Measurements from ENCODE around the gene RTN1.

RTN1 gene

GRCh38 chr14:59638885-59639284 lies 231.7 kb downstream of the RTN1 start:
- no peaks in the 10 kb centered on the region for H3K9me3 ChIP-seq (ENCODE audit: insufficient read depth, low read length)
- H3K9ac ChIP-seq (ENCODE audit: low read length), result no peak overlapping the region
- no peaks in the 10 kb centered on the region for H3K79me2 ChIP-seq (ENCODE audit: insufficient read depth, low read length)
- H3K4me2 ChIP-seq (ENCODE audit: low read depth, low read length, poor library complexity, severe bottlenecking), result no peak overlapping the region
- no peak for TF ChIP-seq CTCF (IDR thresholded peaks at IDR 0.05; ENCODE audit: insufficient read depth, low read length, poor library complexity, severe bottlenecking)
- no peak for TF ChIP-seq EZH2phosphoT487 (conservative IDR thresholded peaks at IDR 0.05; ENCODE audit: low read length)
- H3K27ac ChIP-seq (ENCODE audit: low read depth, low read length), result no peak overlapping the region
- no peaks in the 10 kb centered on the region; the same call in 1 of the 2 replicates for H3K27me3 ChIP-seq (ENCODE audit: low read length)
- H2AFZ ChIP-seq (ENCODE audit: low read depth, low read length, severe bottlenecking), result no peak overlapping the region
- H4K20me1 ChIP-seq (ENCODE audit: low read depth, low read length), result no peaks in the 10 kb centered on the region
- H3K9me2 ChIP-seq (replicated peaks; ENCODE audit: insufficient read depth, low read length), result no peaks in the 10 kb centered on the region
- no peak overlapping the region for H3K4me3 ChIP-seq (ENCODE audit: insufficient read depth, low read length, poor library complexity, severe bottlenecking)
- no peaks in the 10 kb centered on the region for H3F3A ChIP-seq (ENCODE audit: insufficient read depth)
- H3K36me3 ChIP-seq (ENCODE audit: low read length), result no peaks in the 10 kb centered on the region

- Histone ChIP-seq H3F3A (ENCODE audit: insufficient read depth) (no peaks in the 10 kb centered on the region), H3K9me3 (ENCODE audit: insufficient read depth, low read length) (no peaks in the 10 kb centered on the region), H3K27ac (ENCODE audit: low read depth, low read length) (no peak overlapping the region), H4K20me1 (ENCODE audit: low read depth, low read length) (no peaks in the 10 kb centered on the region), H2AFZ (ENCODE audit: low read depth, low read length, severe bottlenecking) (no peak overlapping the region), H3K4me2 (ENCODE audit: low read depth, low read length, poor library complexity, severe bottlenecking) (no peak overlapping the region), H3K79me2 (ENCODE audit: insufficient read depth, low read length) (no peaks in the 10 kb centered on the region), H3K36me3 (ENCODE audit: low read length) (no peaks in the 10 kb centered on the region), H3K4me3 (ENCODE audit: insufficient read depth, low read length, poor library complexity, severe bottlenecking) (no peak overlapping the region), H3K27me3 (ENCODE audit: low read length) (no peaks in the 10 kb centered on the region; the same call in 1 of the 2 replicates), H3K9ac (ENCODE audit: low read length) (no peak overlapping the region), H3K9me2 (replicated peaks; ENCODE audit: insufficient read depth, low read length) (no peaks in the 10 kb centered on the region)
- TF ChIP-seq EZH2phosphoT487 (conservative IDR thresholded peaks at IDR 0.05; ENCODE audit: low read length) (no peak), CTCF (IDR thresholded peaks at IDR 0.05; ENCODE audit: insufficient read depth, low read length, poor library complexity, severe bottlenecking) (no peak)
These were observed 236.0 kb downstream of the RTN1 start for GRCh38 chr14:59634617-59635016.

- Histone ChIP-seq H4K20me1 (ENCODE audit: low read depth, low read length) (no peaks in the 10 kb centered on the region), H3K4me3 (ENCODE audit: insufficient read depth, low read length, poor library complexity, severe bottlenecking) (no peak overlapping the region), H3K9me2 (replicated peaks; ENCODE audit: insufficient read depth, low read length) (no peaks in the 10 kb centered on the region), H3K27ac (ENCODE audit: low read depth, low read length) (no peak overlapping the region), H3K9ac (ENCODE audit: low read length) (no peak overlapping the region), H3K9me3 (ENCODE audit: insufficient read depth, low read length) (no peaks in the 10 kb centered on the region), H3F3A (ENCODE audit: insufficient read depth) (no peaks in the 10 kb centered on the region), H3K36me3 (ENCODE audit: low read length) (no peaks in the 10 kb centered on the region), H3K4me2 (ENCODE audit: low read depth, low read length, poor library complexity, severe bottlenecking) (no peak overlapping the region), H2AFZ (ENCODE audit: low read depth, low read length, severe bottlenecking) (no peak overlapping the region), H3K79me2 (ENCODE audit: insufficient read depth, low read length) (no peaks in the 10 kb centered on the region), H3K27me3 (ENCODE audit: low read length) (no peaks in the 10 kb centered on the region; the same call in 1 of the 2 replicates)
- TF ChIP-seq EZH2phosphoT487 (conservative IDR thresholded peaks at IDR 0.05; ENCODE audit: low read length) (no peak), CTCF (IDR thresholded peaks at IDR 0.05; ENCODE audit: insufficient read depth, low read length, poor library complexity, severe bottlenecking) (no peak)
These were observed 237.1 kb downstream of the RTN1 start for GRCh38 chr14:59633486-59633885.
